A673 (cell line): ENCODE data around the gene NPB.

Experiments used
- CTCF ChIP-seq: fragments of 300-800, 200-600 bp; sonication (generic); conservative IDR thresholded peaks from 2 replicates; pipeline ENCODE4 v1.5.1; 2017; ENCODE audit warnings: low read depth, mild to moderate bottlenecking, antibody characterized with exemption, low read length, moderate library complexity, mixed read lengths
- EZH2 ChIP-seq: fragments of 200-600 bp; sonication (generic); IDR thresholded peaks from 2 replicates; pipeline ENCODE4 v1.6.1; 2017; ENCODE audit warnings: borderline replicate concordance, low read depth, mild to moderate bottlenecking, mixed read lengths, antibody characterized with exemption, low read length; ENCODE audit not compliant: poor library complexity, severe bottlenecking

- TF ChIP-seq CTCF = no peak
- TF ChIP-seq EZH2 = no peak
Observed at GRCh38 chr17:81870981-81871386, 31.1 kb upstream of the NPB start, which contains the start of gene ARHGDIA.
